OCI-LY1 (cell line): Measurements from ENCODE around the gene PPAT.

Experiments used
- CTCF ChIP-seq: fragments of 200-600 bp; sonication (generic), shearing (Covaris generic); IDR thresholded peaks from 2 replicates; pipeline ENCODE4 v1.5.1; 2017; ENCODE audit warnings: mild to moderate bottlenecking, antibody characterized with exemption, low read length, moderate library complexity, mixed read lengths
- EZH2 ChIP-seq: fragments of 200-600 bp; sonication (generic), shearing (Covaris generic); IDR thresholded peaks from 2 replicates; pipeline ENCODE4 v1.8.0; 2017; ENCODE audit warnings: borderline replicate concordance, mixed run types, mild to moderate bottlenecking, antibody characterized with exemption, low read length, moderate library complexity, mixed read lengths

DNA sequence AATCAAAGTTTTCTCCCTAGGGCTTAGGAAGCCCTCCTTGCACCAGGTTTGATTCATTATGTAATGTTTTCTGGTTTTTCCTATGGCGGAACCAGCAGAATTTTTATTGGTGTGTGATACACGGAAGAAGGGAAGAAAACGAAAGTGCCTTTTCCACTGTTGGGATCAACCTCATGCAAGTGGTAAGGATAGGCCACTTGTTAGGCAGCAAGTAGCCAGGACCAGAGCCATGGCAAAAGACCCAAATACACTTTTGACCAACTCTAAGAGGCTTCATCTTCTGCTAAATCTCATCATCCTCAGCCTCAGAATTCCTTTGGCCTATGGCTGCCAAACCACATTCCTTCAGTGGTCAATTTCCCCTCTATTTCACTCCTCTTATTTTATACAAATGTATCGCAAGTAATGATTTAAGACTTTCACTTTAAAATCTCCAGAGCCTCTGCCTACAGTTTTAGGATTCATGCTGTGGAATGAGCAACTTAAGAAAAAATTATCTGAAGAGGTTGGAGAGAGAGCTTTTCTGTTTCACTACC, 21.2 kb downstream of the PPAT start:
- TF ChIP-seq CTCF (no peak), EZH2 (no peak)
